Right renal pelvis (tissue), 4 donors: ENCODE measurements around the gene NOTO. TPM values are rescaled to one million over a fixed set of nuclear protein-coding genes. Genes with fewer than 3 reads are reported as not detected.
"Not testable (repeated sequence)": the region's sequence is repeated elsewhere in the genome, so short reads cannot be mapped to it uniquely, and the experiment has no call there.

Experiments
- DNase-seq, 4 donors: peaks; one replicate each; pipeline ENCODE4 v3.0.0-alpha.2; 2013; ENCODE audit warnings: low read depth in 4 of 4, low spot score in 3 of 4, missing footprints in 1 of 4
- polyA plus RNA-seq, 4 donors: library from polyadenylated mRNA; unstranded; fragments of 120-200 nt; gene quantifications; one replicate each; pipeline ENCODE4 v1.2.1, GENCODE V29; 2013; ENCODE audit not compliant: insufficient read length in 4 of 4

Gene NOTO
- under 1 TPM in 1 of 4 donors, not detected in 3; 0.05 TPM for polyA plus RNA-seq

- DNase-seq = no peak
Observed at GRCh38 chr2:73202156-73203054, at the start of gene NOTO. NOTO (plus strand) TSS chr2:73202574; CDS start chr2:73202667, 93 bp downstream.

GRCh38 chr2:73156539-73157124 is 45.7 kb upstream of the NOTO start:
- no peak for DNase-seq

- DNase-seq = no peak
Observed at GRCh38 chr2:73162856-73163391, 39.5 kb upstream of the NOTO start.

GRCh38 chr2:73163483-73164367 is 38.6 kb upstream of the NOTO start:
- DNase-seq = peak in 1 of 4 donors; percentile 55

- DNase-seq = not testable (repeated sequence)
Observed at GRCh38 chr2:73165978-73166377, 36.4 kb upstream of the NOTO start.

GRCh38 chr2:73166813-73167212 is 35.6 kb upstream of the NOTO start:
- DNase-seq = not testable (repeated sequence)

- not testable (repeated sequence) for DNase-seq
Observed at GRCh38 chr2:73168348-73168747, 34.0 kb upstream of the NOTO start.

GRCh38 chr2:73170341-73170740 is 32.0 kb upstream of the NOTO start:
- not testable (repeated sequence) for DNase-seq

- no peak for DNase-seq
Observed at GRCh38 chr2:73172963-73173362, 29.4 kb upstream of the NOTO start.

- no peak for DNase-seq
Observed at GRCh38 chr2:73173781-73174180, 28.6 kb upstream of the NOTO start.

- DNase-seq = no peak
Observed at GRCh38 chr2:73174244-73174643, 28.1 kb upstream of the NOTO start.

- no peak for DNase-seq
Observed at GRCh38 chr2:73174941-73175662, 27.3 kb upstream of the NOTO start.

GRCh38 chr2:73175663-73176204 is 26.6 kb upstream of the NOTO start:
- DNase-seq = peak in 1 of 4 donors; percentile 58

GRCh38 chr2:73176205-73176880 is 26.0 kb upstream of the NOTO start:
- no peak for DNase-seq

- DNase-seq = peak in 3 of 4 donors; percentile 67 to 77 (median 70)
Observed at GRCh38 chr2:73176881-73177644, 25.3 kb upstream of the NOTO start.

GRCh38 chr2:73177645-73178255 is 24.6 kb upstream of the NOTO start:
- DNase-seq = no peak

GRCh38 chr2:73185965-73186364 is 16.4 kb upstream of the NOTO start:
- no peak for DNase-seq

- DNase-seq = no peak
Observed at GRCh38 chr2:73187549-73187948, 14.8 kb upstream of the NOTO start.
